NCI-H748 treated with DMSO at 0.1 percent for 48 hours (cell line): ENCODE data around the gene SETD3.

Experiments used
- DNase-seq: peaks from one replicate; lab custom pipeline; 2025; lab: John Stamatoyannopoulos, UW

The SETD3 gene

DNA sequence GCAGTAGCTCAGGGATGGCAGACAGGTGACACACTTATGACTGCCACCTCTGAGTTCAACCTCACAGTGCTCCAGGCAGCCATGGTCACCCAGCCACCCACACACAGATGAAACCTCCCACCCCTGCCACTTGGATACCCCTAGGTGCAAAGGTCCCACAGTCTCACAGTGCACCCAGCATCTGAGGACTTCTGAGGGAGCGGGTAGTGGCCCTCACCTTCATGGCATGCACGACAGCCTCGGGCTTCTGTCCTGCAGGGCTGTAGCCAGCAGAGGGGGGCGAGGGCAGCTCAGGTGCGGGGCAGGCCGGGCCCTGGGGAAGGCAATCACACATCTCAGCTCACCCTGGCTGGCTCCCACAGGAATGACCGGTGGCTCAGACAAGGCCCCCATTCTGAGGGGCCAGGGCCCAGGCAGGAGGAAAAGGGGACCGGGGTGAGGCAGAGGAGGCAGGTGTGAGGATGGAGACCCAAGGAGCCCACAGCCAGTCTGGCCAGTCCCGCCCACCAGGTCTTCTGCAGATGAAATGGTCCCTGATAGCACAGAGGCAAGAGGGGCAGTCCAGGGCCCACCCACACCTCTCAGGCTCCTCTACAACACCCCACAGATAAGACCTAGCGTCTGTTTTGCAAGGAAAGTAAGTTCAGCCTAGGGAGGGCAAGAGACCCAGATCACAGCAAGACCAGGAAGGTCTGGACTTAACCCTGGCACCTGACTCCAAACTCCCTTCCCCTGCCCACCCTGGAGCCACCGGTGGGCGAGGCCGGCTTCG lies 36.4 kb upstream of the SETD3 start:
- DNase-seq = no peak

DNA sequence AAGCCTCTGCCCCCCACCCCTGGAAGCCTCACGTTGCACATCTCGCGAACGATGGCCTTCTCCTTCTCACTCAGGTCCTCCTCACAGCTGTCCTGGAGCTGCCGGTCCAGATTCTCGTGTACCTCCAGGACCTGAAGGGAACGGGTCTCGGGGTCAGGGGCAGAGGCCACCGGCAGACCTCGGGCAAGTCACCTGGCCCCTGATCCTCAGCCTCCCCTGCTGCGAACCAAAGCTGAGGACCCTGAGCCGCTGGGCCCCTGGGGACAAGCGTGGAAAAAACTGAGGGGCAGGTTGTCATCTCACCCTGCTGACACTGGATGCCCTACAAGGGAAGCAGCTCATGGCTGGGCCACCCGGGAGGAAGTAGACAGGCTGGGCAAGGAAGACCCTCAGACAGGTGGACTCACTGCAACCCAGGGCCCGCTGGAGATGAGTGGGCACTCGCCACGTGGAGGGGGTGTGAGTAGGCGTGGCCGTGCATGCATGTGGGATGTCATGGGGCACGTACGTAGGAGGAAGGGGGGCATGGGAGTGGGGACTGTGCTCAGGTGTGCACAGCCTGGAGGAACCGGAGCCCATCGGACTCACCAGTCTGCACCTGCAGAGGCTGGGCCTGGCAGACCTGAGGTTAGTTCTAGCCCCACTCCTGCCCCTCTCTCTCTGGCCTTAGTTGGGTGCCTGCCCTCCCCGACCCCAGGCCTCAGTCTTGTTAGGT lies 35.7 kb upstream of the SETD3 start:
- DNase-seq = no peak

DNA sequence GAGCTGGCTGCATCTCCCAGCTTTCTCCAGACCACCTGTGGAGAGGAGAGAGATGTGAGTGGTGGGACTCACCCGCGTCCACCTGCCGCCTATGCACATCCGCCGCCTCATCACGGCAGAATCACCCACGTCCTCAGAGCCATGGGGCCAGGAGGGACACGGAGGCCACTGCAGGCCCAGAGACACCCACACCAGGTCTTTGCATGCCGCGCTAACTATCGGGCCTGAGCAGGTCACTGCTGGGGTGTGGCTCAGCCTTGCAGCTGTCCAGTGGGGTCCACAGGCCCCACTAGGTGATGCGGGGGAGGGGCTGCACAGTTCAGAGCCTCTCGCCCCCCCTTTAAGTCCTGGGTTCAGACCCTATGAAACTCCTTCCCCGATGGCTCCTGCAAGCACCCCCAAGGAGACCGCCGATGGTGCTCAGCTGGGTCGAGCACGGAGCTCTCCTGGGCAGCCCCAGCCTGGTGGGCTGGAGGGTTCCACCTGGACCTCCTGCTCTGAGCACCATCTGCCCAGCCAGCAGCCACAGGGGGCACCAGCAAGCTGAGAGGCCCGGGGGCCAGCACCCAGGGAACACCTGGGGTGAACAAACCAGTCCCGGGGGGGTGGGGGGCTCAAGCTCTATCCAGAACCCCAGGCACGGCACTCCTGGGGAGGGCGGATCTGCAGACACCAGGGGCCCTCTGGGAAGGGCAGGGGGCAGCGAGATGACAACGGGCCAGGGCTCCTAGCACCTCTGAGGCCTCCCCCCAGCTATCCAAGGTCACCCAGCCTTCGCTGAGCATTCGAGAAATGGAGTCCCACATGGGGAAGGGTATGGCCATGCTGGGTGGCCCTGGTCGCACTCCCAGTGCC lies 34.9 kb upstream of the SETD3 start:
- no peak for DNase-seq

DNA sequence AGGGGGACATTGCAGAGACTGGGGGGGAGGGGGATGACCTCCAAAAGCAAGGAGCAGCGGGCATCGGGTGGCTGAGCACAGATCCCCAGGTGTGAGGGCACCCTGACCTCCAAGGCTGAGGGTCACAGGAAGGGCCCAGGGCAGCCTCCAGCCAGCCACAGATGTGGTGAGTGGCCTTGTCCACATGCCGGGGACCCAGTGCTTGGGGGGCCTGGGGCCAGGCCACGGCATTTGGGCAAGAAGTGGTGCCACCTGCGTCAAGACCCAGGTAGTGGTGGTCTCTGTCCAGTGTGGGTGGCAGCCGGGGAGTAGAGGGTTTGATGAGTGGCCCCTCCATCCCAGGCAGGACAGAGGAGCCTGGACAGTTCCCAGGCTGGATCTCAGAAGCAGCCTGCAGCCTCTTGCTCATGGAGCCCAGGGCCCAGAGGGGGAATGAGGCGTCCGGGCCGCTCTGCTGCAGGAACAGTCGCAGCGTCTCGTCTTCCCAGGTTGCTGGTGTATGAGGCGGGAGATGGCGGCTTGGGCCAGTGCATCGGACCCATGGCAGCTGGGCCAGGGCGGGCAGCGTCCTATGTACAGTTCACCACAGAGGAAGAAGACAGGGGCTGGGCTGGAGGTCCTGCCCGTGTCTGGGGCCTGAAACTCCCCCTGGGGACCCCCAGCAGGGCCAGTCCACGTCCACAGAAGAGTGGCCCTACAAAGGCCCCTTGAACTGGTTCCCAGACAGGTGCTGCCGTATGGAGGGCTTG lies 34.1 kb upstream of the SETD3 start:
- no peak for DNase-seq

DNA sequence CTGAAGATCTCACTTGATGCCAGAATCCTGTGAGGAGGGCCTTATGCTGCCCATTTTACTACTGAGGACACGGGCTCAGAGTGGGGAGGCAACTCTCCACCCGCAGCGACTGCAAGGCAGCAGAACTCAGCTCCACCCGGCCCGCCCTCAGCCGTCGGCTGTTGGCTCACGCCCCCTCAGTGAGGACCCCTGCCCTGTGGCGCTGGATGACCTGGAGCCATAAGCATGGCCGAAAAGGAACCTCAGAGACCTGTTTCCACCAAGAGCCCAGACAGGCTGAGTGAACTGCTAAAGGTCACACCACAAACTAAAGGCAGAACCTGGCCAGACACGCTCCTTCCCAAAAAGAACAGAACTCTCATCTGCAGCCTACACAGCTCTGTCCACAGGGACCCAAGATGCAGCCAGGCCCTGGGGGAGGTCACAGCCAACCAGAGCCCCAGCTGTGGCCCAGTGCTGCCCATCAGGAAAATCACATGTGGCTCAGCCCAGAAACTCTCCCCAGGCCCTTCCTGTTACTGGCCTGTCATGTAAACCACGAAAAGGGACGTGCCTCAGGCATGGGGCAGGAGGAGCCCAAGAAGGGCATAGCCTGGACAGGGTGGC lies 33.4 kb upstream of the SETD3 start:
- DNase-seq = no peak

DNA sequence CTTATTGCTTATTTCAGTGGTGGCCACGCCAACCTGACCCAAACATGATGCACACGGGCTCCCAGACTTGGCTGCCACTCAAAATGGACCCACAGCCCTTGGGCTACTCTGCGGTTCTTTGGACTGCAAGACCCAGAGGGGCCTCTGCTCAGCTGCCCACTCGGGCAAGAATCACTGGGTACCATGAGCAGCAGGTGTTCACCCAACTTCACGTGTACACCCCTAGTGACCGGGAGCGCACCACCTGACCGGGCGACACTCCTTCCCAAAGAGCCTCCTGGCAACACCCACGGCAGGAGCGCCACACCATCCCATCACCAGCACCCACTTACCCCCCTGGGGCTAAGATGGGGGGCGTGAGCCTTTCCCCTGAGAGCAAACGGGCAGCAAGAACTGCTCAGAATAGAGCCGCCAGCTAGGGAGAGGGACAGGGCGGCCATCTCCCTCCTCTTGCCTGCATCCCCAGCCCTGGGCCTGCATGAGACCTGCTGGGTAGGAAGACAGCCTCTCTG lies 32.6 kb upstream of the SETD3 start:
- no peak for DNase-seq

DNA sequence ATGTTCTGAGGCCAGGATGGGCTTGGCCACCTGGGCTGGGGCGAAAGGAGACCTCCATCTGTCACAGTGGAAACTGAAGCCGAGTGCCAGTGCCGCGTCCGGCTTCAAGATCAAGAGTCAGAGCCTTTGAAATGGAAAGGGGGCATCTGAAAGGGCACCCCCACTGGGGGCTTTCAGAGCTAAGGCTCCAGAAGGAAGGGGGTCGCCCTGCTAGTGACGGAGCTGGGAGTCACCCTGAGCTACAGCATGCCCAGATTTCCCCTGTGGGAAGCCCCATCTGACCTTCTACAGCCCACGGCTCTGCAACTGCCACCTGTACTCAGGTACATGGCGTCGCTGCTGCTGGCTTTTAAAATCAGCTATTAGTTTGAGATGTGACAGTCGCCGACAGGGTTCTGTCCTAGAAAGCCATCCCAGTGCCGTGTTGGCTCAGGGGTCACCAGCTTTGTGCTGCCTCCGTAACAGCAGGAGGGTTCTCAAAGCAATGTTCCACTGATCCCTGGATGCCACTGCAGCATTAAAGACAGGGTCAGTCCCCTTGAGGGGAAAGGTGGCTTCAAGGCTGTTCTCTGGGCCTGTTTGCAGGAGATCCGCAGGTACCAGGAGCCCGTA lies 32.0 kb upstream of the SETD3 start:
- DNase-seq = no peak

DNA sequence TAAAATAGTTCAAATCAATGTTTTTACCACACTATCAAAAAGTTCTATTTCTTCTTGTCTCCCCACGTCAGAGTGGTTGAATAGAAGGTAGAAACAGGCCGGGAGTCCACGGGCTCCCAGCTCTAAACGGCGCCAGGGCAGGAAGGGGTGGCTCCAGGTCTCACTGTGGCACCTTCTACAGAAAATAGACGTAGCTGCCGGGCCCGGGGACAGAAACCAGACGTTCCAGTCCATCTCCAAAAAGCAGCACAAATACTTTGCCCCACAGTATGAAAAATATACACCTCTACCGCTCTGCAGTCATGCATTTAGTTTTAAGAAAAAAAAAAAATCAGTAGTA lies 31.4 kb upstream of the SETD3 start:
- no peak for DNase-seq

DNA sequence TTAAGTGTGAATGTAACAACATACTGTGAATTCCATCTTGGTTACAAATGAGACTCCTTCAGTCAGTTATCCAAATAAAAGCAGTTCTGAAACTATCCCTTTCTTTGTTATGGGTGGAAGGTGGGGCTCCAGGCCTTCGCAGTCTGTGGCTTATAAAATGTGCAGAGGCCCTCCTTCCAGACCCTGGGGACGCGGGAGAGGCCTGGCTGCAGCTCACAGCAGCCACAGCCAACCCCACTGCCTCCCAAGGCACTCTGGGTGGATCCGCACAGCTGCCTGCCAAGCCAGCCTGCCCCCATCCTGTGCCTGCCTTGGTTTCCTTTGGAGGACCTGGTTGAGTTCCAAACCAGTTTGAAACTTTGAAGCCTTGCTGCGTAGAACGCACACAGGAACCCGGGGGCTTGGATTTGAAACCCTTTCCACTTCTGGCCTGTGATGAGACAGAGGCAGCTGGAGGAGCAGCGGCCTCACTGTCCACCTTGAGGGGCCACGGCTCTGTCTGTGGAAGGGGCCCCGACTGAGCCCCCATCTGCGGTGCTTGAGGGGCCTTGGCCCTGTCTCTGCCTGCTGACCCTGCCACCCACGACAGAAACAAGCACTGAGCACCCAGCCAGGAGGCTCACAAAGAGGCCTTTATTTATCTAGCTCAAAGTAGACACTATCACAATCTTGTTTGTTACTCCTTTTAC lies 30.9 kb upstream of the SETD3 start:
- DNase-seq = no peak

DNA sequence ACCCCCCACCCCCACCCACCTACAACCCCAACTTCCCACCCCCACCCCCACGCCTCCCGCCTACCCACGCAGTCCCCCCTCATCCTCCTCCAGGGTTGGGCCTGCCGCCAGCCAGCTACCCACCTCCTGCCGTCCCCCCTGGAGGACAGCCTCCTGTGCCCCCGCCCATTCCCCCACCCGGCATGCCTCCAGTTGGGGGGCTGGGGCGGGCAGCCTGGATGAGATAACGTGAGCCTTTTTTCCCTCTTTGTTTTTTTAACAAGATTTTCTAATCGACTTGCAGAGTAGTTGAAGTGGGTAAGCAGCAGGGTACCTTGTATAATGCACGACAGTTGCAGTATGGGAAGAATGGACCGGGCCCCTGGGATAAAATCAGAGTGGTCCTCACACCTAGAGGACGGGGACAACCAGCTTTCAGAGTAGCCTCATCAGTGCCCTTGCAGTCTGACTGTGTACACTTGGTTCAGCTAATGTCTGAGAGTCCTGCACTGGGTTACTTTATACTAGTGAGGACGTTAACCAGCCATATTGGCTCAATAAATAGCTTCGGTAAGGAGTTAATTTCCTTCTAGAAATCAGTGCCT lies 30.0 kb upstream of the SETD3 start:
- DNase-seq = no peak

DNA sequence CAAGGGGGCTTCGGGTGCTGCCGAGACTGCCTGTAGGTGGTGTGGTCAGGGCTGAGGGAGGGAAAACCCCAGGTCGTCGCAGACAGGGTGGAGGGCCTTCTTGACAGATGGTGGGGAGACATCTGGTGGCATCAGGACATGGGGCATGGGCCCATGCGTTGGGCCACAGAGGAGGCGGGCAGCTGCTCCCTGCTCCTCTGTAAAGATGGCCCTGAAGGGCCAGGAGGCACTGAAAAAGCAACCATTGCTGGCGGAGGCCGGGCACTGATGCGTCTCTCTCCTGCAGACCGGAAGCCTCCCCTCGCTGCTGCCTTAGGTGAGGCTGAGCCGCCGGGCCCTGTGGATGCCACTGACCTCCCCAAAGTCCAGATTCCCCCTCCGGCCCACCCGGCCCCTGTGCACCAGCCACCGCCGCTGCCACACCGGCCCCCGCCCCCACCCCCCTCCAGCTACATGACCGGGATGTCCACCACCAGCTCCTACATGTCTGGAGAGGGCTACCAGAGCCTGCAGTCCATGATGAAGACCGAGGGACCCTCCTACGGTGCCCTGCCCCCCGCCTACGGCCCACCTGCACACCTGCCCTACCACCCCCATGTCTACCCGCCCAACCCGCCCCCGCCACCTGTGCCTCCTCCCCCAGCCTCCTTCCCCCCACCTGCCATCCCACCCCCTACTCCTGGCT lies 29.4 kb upstream of the SETD3 start:
- DNase-seq = no peak

DNA sequence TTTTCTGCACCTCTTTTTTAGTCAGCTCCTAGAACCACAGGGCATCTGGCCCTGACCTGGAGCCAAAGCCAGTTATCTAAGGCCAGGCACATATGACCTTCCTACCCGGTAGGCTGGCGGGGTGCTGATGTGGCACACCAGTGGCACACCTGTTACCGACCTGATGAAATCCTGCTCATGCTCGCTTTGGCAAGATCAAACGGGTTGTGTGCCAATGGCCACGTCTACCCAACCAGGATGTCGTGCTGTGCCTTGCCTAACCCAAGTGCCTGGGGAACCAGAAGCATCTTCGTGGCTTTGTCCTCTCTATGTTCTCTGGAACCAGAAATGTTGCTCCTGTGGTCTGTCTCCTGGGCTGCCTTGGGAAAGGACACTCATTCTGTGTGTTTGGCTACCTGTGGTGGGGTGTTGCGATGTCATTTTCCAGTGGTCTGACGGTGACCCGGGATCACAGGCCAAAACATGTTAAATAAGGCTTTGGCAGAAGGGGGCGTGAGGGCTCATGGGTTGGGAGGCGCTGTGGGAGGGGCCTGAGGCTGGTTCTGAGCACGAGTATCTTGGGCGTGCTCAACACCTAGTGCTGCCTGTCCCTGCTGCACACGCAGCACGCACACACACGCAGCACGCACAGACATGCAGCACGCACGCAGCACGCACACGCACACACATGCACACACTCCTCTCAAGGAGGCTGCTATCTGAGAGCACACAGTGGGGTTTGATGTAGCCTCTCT lies 28.4 kb upstream of the SETD3 start:
- DNase-seq = no peak

DNA sequence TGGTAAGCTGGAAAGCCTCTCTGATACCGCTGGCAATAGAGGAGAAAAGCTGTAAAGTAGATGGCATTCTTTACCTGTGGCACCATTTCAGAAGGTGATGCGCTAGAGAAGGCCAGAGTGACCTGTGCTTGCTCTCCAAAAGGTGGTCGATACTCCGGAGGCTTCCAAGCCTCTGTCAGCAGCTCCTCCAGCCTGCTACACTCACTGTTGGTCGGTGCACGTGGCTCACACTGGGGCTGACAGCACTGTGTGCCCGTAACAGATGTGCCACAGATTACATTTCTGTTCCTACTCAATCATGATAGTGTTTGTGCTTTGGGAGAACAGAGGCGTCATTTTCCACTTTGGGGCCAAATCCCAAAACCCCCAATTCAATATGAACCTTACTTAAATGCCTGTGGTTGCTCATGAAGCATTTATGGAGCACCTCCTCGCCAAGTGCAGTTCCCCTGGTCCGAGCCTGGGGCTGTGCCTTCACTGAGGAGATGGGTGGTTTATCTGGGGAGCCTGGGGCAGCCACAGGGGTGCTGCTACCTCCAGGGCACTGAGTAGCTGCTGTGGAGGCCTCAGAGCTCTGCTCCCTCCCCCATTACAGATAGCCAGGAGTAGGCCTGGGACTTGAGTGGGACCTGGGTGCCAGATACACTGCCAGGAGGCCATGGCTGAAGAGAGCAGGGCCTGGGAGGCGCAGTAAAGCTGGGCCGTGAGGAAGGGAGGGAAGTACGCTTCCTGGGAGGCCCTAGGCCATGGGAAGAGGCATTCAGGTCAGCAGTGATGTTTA lies 27.4 kb upstream of the SETD3 start:
- DNase-seq = no peak

DNA sequence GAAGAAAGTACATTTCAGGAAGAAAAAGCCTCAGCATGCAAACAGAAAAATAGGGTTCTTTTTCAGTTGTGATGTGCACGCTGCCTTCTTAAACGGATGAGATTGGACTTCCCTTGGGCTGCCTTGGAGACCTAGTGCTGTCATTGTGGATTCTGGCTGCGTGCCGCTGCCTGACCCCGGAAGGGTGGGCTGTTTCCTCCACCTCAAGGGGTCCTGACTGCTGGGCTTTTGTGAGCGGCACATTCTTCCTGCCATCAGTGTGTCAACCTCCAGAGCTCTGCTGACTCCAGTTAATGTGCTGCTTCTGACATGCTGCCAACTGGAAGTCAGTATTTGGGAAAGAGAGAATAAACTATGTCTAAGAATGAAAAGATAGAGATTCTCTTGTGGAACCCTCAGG lies 25.6 kb upstream of the SETD3 start:
- no peak for DNase-seq

DNA sequence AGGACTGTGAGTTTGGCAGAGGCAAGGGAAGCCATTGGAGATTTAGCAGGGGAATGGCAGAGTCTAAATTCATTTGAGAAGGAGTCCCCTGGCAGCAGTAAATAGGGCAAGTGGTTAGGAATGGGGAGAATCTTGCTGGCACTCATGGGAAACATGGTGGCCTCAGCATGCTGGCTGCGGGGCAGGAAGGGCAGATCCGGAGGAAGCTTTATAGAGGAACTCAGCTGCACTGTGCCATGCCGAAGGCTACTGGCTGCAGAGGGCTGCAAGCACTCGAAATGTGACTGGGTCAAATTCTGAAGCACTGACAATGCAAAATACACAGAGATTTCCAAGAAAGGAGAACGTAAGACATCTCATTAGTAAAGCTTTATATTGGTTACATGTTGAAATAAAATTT lies 24.4 kb upstream of the SETD3 start:
- DNase-seq = no peak

DNA sequence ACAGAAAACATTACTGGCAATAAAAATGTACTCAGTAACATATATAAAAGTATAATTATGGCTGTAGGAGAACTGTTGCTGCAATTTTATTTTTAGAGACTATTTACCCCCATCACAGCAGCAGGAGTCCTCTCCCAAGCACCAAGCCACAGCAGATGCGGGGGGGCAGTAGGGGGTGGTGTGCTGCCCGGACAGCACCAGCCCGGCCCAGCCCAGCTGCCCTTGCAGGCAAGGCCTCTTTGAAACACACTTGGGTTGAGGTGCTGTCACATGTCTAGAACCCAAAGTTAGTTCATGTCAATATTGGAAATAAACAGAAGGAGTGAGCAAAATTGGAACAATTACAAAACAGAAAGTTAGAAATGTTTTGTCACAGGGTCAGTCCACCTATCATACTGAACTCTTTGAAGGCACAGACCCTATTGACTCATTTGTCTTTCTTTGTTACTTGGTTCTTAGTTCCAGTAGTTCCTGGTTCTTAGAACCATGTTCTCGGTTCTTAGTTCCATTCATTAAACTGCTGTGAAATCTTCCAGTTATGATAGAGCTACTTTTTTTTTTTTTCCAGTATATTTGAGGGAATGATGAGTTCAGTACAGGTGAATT lies 23.3 kb upstream of the SETD3 start:
- no peak for DNase-seq

DNA sequence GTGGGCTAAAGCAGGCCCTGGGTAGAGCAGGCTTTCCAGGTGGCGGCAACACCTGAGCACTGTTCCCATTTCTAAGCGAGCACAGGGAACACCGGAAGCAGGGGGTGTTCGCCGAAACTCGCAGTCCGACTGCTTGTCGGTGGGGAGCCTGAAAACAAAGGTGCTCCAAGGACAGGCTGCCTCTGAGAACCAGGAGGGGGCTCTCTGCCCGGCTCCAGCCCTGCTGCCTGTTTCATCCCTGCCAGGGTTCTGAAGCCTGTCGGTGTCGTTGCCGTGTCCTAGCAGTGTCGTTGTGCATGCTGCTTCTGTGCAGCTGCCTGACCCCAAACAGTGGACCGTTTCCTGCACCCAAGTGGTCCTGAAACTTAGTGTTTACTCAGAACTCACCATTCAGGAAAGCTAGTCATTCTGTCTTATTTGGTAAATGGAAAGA lies 22.3 kb upstream of the SETD3 start:
- no peak for DNase-seq

DNA sequence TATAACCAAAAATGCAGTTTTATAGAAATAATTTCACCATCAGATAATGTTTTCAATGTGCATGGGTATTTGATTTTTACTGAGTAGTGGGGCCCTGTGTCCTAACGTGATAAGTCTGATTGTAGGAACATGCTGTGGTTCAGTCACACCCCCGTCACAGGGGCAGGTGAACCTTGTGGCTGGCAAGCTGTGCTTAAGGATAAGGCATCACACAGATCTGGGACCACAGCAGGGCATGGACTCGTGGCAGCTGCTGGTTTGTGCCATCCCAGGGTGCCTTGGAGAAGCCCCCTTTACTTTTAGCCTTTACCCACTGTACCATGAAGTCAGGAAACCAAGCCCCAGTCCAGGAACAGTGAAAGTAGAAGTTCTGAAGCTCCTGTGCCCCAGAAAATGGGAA lies 17.2 kb upstream of the SETD3 start:
- DNase-seq = no peak
